GM23338 (cell line): ENCODE data around the gene MYOZ3. TPM values are rescaled to one million over a fixed set of nuclear protein-coding genes. Genes with fewer than 3 reads are reported as not detected.

ENCODE experiments used
- ATAC-seq: fragments of 200-7000 bp; cut with Tn5 transposase; 3 replicates; pipeline ENCODE4 v1.9.1; 2020
- DNase-seq: peaks from one replicate; pipeline ENCODE4 v3.0.0-alpha.2; 2015; ENCODE audit warnings: low spot score
- H2AFZ ChIP-seq: fragments of 200-600 bp; sonication (generic); 2 replicates; pipeline ENCODE4 v1.8.0; 2016; ENCODE audit warnings: antibody characterized with exemption, mild to moderate bottlenecking, moderate library complexity
- H3F3A ChIP-seq: fragments of 200-600 bp; sonication (generic); replicated peaks from 2 replicates; pipeline ENCODE4 v1.8.0; 2017; ENCODE audit warnings: antibody characterized with exemption, mixed run types, low read depth
- H3K27ac ChIP-seq: fragments of 200-600 bp; sonication (generic); 2 replicates; pipeline ENCODE4 v1.6.1; 2016; ENCODE audit warnings: low read depth
- H3K27me3 ChIP-seq: fragments of 200-600 bp; sonication (generic); 2 replicates; pipeline ENCODE4 v1.8.0; 2016; ENCODE audit warnings: mild to moderate bottlenecking, mixed run types, moderate library complexity; ENCODE audit not compliant: insufficient read depth
- H3K36me3 ChIP-seq: fragments of 200-600 bp; sonication (generic); 2 replicates; pipeline ENCODE4 v1.8.0; 2016; ENCODE audit warnings: mild to moderate bottlenecking; ENCODE audit not compliant: insufficient read depth
- H3K4me1 ChIP-seq: fragments of 200-600 bp; sonication (generic); 2 replicates; pipeline ENCODE4 v1.8.0; 2016; ENCODE audit warnings: mild to moderate bottlenecking, moderate library complexity; ENCODE audit not compliant: insufficient read depth
- H3K4me2 ChIP-seq: fragments of 200-600 bp; sonication (generic); 2 replicates; pipeline ENCODE4 v1.7.1; 2017; ENCODE audit warnings: mixed run types
- H3K4me3 ChIP-seq: fragments of 200-600 bp; sonication (generic); 2 replicates; pipeline ENCODE4 v1.6.1; 2016; ENCODE audit warnings: mixed run types
- H3K79me2 ChIP-seq: fragments of 200-600 bp; sonication (generic); replicated peaks from 2 replicates; pipeline ENCODE4 v1.8.0; 2017; ENCODE audit warnings: mild to moderate bottlenecking; ENCODE audit not compliant: insufficient read depth
- H3K9me2 ChIP-seq: fragments of 200-600 bp; sonication (generic); 2 replicates; pipeline ENCODE4 v1.8.0; 2017; ENCODE audit not compliant: insufficient read depth
- H4K20me1 ChIP-seq: fragments of 200-600 bp; sonication (generic); replicated peaks from 2 replicates; pipeline ENCODE4 v1.8.0; 2017; ENCODE audit warnings: mild to moderate bottlenecking; ENCODE audit not compliant: insufficient read depth
- H3K27ac Mint-ChIP-seq: 2 replicates; pipeline ENCODE4 v1.8.0; 2020; ENCODE audit warnings: inconsistent platforms, mild to moderate bottlenecking, moderate library complexity, mixed read lengths
- H3K27me3 Mint-ChIP-seq: 3 replicates; pipeline ENCODE4 v1.8.0; 2022; ENCODE audit warnings: low read depth, mild to moderate bottlenecking, moderate library complexity, mixed read lengths, inconsistent platforms; ENCODE audit not compliant: insufficient read depth, poor library complexity
- H3K36me3 Mint-ChIP-seq: 3 replicates; pipeline ENCODE4 v1.8.0; 2021; ENCODE audit warnings: low read depth, mild to moderate bottlenecking, inconsistent platforms, moderate library complexity, mixed read lengths
- H3K4me1 Mint-ChIP-seq: 3 replicates; pipeline ENCODE4 v1.8.0; 2020; ENCODE audit warnings: mild to moderate bottlenecking, inconsistent platforms, mixed read lengths
- H3K4me3 Mint-ChIP-seq: 3 replicates; pipeline ENCODE4 v1.8.0; 2021; ENCODE audit warnings: moderate library complexity, mild to moderate bottlenecking, inconsistent platforms, mixed read lengths
- H3K9me3 Mint-ChIP-seq: 3 replicates; pipeline ENCODE4 v1.8.0; 2020; ENCODE audit warnings: moderate library complexity, mild to moderate bottlenecking, inconsistent platforms, mixed read lengths
- CREB1 ChIP-seq: fragments of 250-450 bp; sonication (Bioruptor Pico); IDR thresholded peaks from 2 replicates; pipeline ENCODE4 v1.5.0; 2020; ENCODE audit warnings: low read depth, mild to moderate bottlenecking, moderate library complexity
- ETS1 ChIP-seq: IDR thresholded peaks from 2 replicates; pipeline ENCODE4 v1.6.1; 2016; ENCODE audit warnings: antibody characterized with exemption
- EZH2 ChIP-seq: fragments of 200-600 bp; sonication (generic); IDR thresholded peaks from one replicate; pipeline ENCODE4 v1.8.0; 2017; ENCODE audit warnings: antibody characterized with exemption, mild to moderate bottlenecking, low read depth; ENCODE audit not compliant: unreplicated experiment
- EZH2phosphoT487 ChIP-seq: fragments of 200-600 bp; sonication (generic); IDR thresholded peaks from one replicate; pipeline ENCODE4 v1.8.1; 2018; ENCODE audit warnings: antibody characterized with exemption; ENCODE audit not compliant: unreplicated experiment
- JUNB ChIP-seq: IDR thresholded peaks from one replicate; pipeline ENCODE4 v1.6.1; 2016; ENCODE audit warnings: antibody characterized with exemption; ENCODE audit not compliant: unreplicated experiment
- NANOG ChIP-seq: IDR thresholded peaks from 2 replicates; pipeline ENCODE4 v1.6.1; 2016; ENCODE audit warnings: antibody characterized with exemption, borderline replicate concordance
- POLR2AphosphoS5 ChIP-seq: IDR thresholded peaks from 2 replicates; pipeline ENCODE4 v1.6.1; 2016; ENCODE audit warnings: antibody characterized with exemption, low read depth
- STAT1 ChIP-seq: IDR thresholded peaks from one replicate; pipeline ENCODE4 v1.6.1; 2016; ENCODE audit warnings: antibody characterized with exemption; ENCODE audit not compliant: unreplicated experiment
- ZNF114 ChIP-seq: fragments of 250-450 bp; sonication (Bioruptor Pico); IDR thresholded peaks from 2 replicates; pipeline ENCODE4 v1.5.0; 2020; ENCODE audit warnings: mild to moderate bottlenecking, moderate library complexity
- ZNF331 ChIP-seq: fragments of 250-450 bp; sonication (Bioruptor Pico); IDR thresholded peaks from 2 replicates; pipeline ENCODE4 v1.5.0; 2020; ENCODE audit warnings: low read depth, mild to moderate bottlenecking, moderate library complexity
- ZNF462 ChIP-seq: fragments of 250-450 bp; sonication (Bioruptor Pico); IDR thresholded peaks from 2 replicates; pipeline ENCODE4 v1.5.0; 2020; ENCODE audit warnings: mild to moderate bottlenecking, moderate library complexity
- polyA plus RNA-seq: library from polyadenylated mRNA; unstranded; fragments of >200 nt; fragmentation: Nextera tagmentation; extraction: Ambion mirVana; gene quantifications from 2 replicates; pipeline ENCODE4 v1.2.1, GENCODE V29; 2016
- total RNA-seq: library from RNA; depleted of rRNA; stranded (reverse); fragments of >200 nt; shearing (Covaris generic); gene quantifications from 2 replicates; pipeline ENCODE4 v1.2.3, GENCODE V29; 2014
- TF ChIP-seq, protein P1 (sequence below): IDR thresholded peaks from one replicate; pipeline ENCODE4 v1.6.1; 2018; ENCODE audit warnings: antibody characterized with exemption; ENCODE audit not compliant: unreplicated experiment
- TF ChIP-seq, protein P2 (sequence below), 2 experiments: fragments of 200-600 bp in 1 of 2; sonication (generic) in 1 of 2; conservative IDR thresholded peaks; 2 replicates each; pipeline versions ENCODE4 v1.5.1 to v1.6.1; 2016 to 2017; ENCODE audit warnings: antibody characterized with exemption in 2 of 2, low read depth in 2 of 2, mild to moderate bottlenecking in 2 of 2, moderate library complexity in 1 of 2

MYOZ3 gene
- total and polyA plus RNA-seq, 2 experiments from 2014 or later: 12.7 to 13.8 TPM

DNA sequence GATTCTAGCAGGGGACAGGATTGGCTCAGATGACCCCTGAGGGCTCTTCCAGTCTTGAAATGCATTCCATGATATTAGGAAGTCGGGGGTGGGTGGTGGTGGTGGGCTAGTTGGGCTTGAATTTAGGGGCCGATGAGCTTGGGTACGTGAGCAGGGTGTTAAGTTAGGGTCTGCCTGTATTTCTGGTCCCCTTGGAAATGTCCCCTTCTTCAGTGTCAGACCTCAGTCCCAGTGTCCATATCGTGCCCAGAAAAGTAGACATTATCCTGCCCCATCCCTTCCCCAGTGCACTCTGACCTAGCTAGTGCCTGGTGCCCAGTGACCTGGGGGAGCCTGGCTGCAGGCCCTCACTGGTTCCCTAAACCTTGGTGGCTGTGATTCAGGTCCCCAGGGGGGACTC, 2.9 kb upstream of the MYOZ3 start:
- Histone ChIP-seq H3K4me2 (no peak overlapping the region), H3K79me2 (no peaks in the 10 kb centered on the region), H3K36me3 (no peaks in the 10 kb centered on the region), H2AFZ (no peak overlapping the region), H3K27me3 (peaks cover 3% of the 10 kb centered on the region; the same call in 1 of the 2 replicates), H3K4me1 (no peaks in the 10 kb centered on the region; the same call in 1 of the 2 replicates), H4K20me1 (no peaks in the 10 kb centered on the region), H3K4me3 (no peak overlapping the region), H3K9me2 (no peaks in the 10 kb centered on the region), H3K27ac (no peak overlapping the region), H3F3A (0 out of 2 replicates have a peak, but pooled peaks cover 5% of the 10 kb centered on the region)
- peaks cover 29% of the 10 kb centered on the region for H3K4me1 Mint-ChIP-seq
- H3K27me3 Mint-ChIP-seq: peaks cover 24% of the 10 kb centered on the region
- H3K36me3 Mint-ChIP-seq: no peaks in the 10 kb centered on the region
- DNase-seq (no peak), ATAC-seq (no peak)
- no peak overlapping the region for H3K27ac Mint-ChIP-seq
- no peak for TF ChIP-seq CREB1 (CRISPR knock-in tag)
- TF ChIP-seq, protein P1, sequence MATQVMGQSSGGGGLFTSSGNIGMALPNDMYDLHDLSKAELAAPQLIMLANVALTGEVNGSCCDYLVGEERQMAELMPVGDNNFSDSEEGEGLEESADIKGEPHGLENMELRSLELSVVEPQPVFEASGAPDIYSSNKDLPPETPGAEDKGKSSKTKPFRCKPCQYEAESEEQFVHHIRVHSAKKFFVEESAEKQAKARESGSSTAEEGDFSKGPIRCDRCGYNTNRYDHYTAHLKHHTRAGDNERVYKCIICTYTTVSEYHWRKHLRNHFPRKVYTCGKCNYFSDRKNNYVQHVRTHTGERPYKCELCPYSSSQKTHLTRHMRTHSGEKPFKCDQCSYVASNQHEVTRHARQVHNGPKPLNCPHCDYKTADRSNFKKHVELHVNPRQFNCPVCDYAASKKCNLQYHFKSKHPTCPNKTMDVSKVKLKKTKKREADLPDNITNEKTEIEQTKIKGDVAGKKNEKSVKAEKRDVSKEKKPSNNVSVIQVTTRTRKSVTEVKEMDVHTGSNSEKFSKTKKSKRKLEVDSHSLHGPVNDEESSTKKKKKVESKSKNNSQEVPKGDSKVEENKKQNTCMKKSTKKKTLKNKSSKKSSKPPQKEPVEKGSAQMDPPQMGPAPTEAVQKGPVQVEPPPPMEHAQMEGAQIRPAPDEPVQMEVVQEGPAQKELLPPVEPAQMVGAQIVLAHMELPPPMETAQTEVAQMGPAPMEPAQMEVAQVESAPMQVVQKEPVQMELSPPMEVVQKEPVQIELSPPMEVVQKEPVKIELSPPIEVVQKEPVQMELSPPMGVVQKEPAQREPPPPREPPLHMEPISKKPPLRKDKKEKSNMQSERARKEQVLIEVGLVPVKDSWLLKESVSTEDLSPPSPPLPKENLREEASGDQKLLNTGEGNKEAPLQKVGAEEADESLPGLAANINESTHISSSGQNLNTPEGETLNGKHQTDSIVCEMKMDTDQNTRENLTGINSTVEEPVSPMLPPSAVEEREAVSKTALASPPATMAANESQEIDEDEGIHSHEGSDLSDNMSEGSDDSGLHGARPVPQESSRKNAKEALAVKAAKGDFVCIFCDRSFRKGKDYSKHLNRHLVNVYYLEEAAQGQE: no peak
- TF ChIP-seq ZNF331 (CRISPR knock-in tag): no peak
- TF ChIP-seq, protein P2, sequence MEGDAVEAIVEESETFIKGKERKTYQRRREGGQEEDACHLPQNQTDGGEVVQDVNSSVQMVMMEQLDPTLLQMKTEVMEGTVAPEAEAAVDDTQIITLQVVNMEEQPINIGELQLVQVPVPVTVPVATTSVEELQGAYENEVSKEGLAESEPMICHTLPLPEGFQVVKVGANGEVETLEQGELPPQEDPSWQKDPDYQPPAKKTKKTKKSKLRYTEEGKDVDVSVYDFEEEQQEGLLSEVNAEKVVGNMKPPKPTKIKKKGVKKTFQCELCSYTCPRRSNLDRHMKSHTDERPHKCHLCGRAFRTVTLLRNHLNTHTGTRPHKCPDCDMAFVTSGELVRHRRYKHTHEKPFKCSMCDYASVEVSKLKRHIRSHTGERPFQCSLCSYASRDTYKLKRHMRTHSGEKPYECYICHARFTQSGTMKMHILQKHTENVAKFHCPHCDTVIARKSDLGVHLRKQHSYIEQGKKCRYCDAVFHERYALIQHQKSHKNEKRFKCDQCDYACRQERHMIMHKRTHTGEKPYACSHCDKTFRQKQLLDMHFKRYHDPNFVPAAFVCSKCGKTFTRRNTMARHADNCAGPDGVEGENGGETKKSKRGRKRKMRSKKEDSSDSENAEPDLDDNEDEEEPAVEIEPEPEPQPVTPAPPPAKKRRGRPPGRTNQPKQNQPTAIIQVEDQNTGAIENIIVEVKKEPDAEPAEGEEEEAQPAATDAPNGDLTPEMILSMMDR (conservative IDR thresholded peaks at IDR 0.05; ENCODE audit: low read depth in 2 of 2): no peak
- no peak for TF ChIP-seq EZH2
- TF ChIP-seq STAT1: no peak
- no peak for TF ChIP-seq ETS1
- TF ChIP-seq JUNB: no peak
- no peak for TF ChIP-seq NANOG
- no peak for TF ChIP-seq POLR2AphosphoS5
- no peak for TF ChIP-seq ZNF114 (CRISPR knock-in tag)
- TF ChIP-seq ZNF462 (CRISPR knock-in tag): no peak
- TF ChIP-seq EZH2phosphoT487: no peak
- no peak overlapping the region for H3K4me3 Mint-ChIP-seq
- H3K9me3 Mint-ChIP-seq: no peaks in the 10 kb centered on the region
